Chondrocyte (in vitro differentiated cells): ENCODE data around the gene SHOX. TPM values are rescaled to one million over a fixed set of nuclear protein-coding genes. Genes with fewer than 3 reads are reported as not detected.
"Not testable (repeated sequence)": the region's sequence is repeated elsewhere in the genome, so short reads cannot be mapped to it uniquely, and the experiment has no call there.

ENCODE experiments used
- DNase-seq: peaks from one replicate; pipeline ENCODE4 v3.0.0; 2021; ENCODE audit warnings: mixed read lengths, low spot score
- H3K27ac Mint-ChIP-seq: one replicate; pipeline ENCODE4 v1.8.0; 2021; ENCODE audit warnings: mild to moderate bottlenecking, moderate library complexity, mixed read lengths; ENCODE audit not compliant: unreplicated experiment
- H3K27me3 Mint-ChIP-seq: 2 replicates; pipeline ENCODE4 v1.8.0; 2021; ENCODE audit warnings: low read depth, mixed read lengths
- H3K36me3 Mint-ChIP-seq: 2 replicates; pipeline ENCODE4 v1.8.0; 2021; ENCODE audit warnings: low read depth, mixed read lengths
- H3K4me1 Mint-ChIP-seq: 2 replicates; pipeline ENCODE4 v1.8.0; 2021; ENCODE audit warnings: low read depth, mild to moderate bottlenecking, mixed read lengths
- H3K4me3 Mint-ChIP-seq: one replicate; pipeline ENCODE4 v1.8.0; 2021; ENCODE audit warnings: mild to moderate bottlenecking, moderate library complexity, mixed read lengths; ENCODE audit not compliant: unreplicated experiment
- H3K9me3 Mint-ChIP-seq: 2 replicates; pipeline ENCODE4 v1.8.0; 2021; ENCODE audit warnings: low read depth, mixed read lengths
- total RNA-seq: library from RNA; stranded (reverse); gene quantifications from 3 replicates; pipeline ENCODE4 v1.2.1, GENCODE V29; 2021
- TF ChIP-seq, protein P1 (sequence below): fragments of 200-600 bp; sonication (generic); IDR thresholded peaks from 2 replicates; pipeline ENCODE4 v1.5.0; 2021; ENCODE audit warnings: antibody characterized with exemption, mild to moderate bottlenecking, moderate library complexity

The SHOX gene
- total RNA-seq, 1 donor from 2014 or later = not detected

GRCh38 chrX:614136-614535 is 16.5 kb upstream of the SHOX start:
- Mint-ChIP-seq H3K27me3 (peaks cover 24% of the 10 kb centered on the region), H3K4me1 (no peaks in the 10 kb centered on the region), H3K36me3 (no peaks in the 10 kb centered on the region), H3K27ac (no peak overlapping the region), H3K4me3 (no peak overlapping the region), H3K9me3 (peaks cover 30% of the 10 kb centered on the region)
- TF ChIP-seq, protein P1, sequence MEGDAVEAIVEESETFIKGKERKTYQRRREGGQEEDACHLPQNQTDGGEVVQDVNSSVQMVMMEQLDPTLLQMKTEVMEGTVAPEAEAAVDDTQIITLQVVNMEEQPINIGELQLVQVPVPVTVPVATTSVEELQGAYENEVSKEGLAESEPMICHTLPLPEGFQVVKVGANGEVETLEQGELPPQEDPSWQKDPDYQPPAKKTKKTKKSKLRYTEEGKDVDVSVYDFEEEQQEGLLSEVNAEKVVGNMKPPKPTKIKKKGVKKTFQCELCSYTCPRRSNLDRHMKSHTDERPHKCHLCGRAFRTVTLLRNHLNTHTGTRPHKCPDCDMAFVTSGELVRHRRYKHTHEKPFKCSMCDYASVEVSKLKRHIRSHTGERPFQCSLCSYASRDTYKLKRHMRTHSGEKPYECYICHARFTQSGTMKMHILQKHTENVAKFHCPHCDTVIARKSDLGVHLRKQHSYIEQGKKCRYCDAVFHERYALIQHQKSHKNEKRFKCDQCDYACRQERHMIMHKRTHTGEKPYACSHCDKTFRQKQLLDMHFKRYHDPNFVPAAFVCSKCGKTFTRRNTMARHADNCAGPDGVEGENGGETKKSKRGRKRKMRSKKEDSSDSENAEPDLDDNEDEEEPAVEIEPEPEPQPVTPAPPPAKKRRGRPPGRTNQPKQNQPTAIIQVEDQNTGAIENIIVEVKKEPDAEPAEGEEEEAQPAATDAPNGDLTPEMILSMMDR = no peak
- DNase-seq = no peak

- no peaks in the 10 kb centered on the region for H3K36me3 Mint-ChIP-seq
- TF ChIP-seq, protein P1 = no peak
- H3K27me3 Mint-ChIP-seq = peaks cover 44% of the 10 kb centered on the region
- H3K4me1 Mint-ChIP-seq = no peaks in the 10 kb centered on the region
- H3K4me3 Mint-ChIP-seq = no peak overlapping the region
- DNase-seq = no peak
- no peak overlapping the region for H3K27ac Mint-ChIP-seq
- H3K9me3 Mint-ChIP-seq = peaks cover 6% of the 10 kb centered on the region
Observed at GRCh38 chrX:617401-617800, 13.2 kb upstream of the SHOX start.

GRCh38 chrX:617891-618290 is 12.7 kb upstream of the SHOX start:
- TF ChIP-seq, protein P1 = no peak
- Mint-ChIP-seq H3K4me3 (no peak overlapping the region), H3K9me3 (peaks cover 3% of the 10 kb centered on the region), H3K27me3 (peaks cover 49% of the 10 kb centered on the region), H3K4me1 (no peaks in the 10 kb centered on the region), H3K27ac (no peak overlapping the region), H3K36me3 (no peaks in the 10 kb centered on the region)
- DNase-seq = no peak

GRCh38 chrX:618304-618703 is 12.3 kb upstream of the SHOX start:
- H3K27me3 Mint-ChIP-seq = peaks cover 49% of the 10 kb centered on the region
- H3K4me3 Mint-ChIP-seq, H3K36me3 Mint-ChIP-seq, DNase-seq, H3K9me3 Mint-ChIP-seq, H3K27ac Mint-ChIP-seq, H3K4me1 Mint-ChIP-seq: not testable (repeated sequence)

DNA sequence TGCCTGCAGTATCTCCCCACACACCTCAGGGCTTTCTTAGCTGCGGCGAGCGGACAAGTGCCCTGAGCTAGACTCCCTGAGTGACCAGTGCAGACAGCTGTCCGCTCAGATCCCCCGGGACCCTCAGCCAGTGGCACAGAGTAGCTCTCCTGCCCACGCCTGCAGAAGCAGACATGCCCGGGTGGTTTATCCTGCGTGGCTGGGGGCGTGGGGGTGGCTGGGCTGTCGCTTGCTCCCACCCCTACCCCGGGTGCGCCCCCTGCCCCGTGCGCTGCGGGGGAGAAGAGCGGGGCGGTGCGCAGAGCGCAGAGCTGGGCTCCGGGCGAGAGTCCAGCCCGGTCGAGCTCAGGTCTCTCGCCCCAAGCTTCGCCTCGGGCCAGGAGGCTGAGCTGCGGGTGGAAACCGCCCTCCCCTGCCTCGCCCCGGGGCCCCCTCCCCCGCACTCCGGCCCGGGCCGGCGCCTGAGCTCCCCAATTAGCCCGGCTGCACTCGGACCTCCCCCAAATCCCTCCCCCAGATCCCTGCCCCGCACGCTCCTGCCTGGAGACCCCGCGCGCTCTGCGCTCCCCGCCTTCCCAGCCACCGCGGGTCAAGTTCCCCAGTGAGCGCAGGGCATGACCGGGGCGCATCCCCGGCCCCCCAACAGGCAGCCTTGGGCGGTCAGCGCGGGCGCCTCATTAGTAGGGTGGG is 11.7 kb upstream of the SHOX start:
- no peaks in the 10 kb centered on the region for H3K9me3 Mint-ChIP-seq
- peaks cover 3% of the 10 kb centered on the region for H3K4me1 Mint-ChIP-seq
- TF ChIP-seq, protein P1 = no peak
- H3K4me3 Mint-ChIP-seq = no peak overlapping the region
- H3K27ac Mint-ChIP-seq = no peak overlapping the region
- no peaks in the 10 kb centered on the region for H3K36me3 Mint-ChIP-seq
- DNase-seq = no peak
- H3K27me3 Mint-ChIP-seq = peaks cover 55% of the 10 kb centered on the region

- Mint-ChIP-seq H3K36me3 (no peaks in the 10 kb centered on the region), H3K9me3 (no peaks in the 10 kb centered on the region), H3K27me3 (peaks cover 55% of the 10 kb centered on the region), H3K27ac (no peak overlapping the region), H3K4me3 (no peak overlapping the region), H3K4me1 (peaks cover 3% of the 10 kb centered on the region)
- no peak for DNase-seq
- TF ChIP-seq, protein P1 = no peak
Observed at GRCh38 chrX:619451-619811, 11.2 kb upstream of the SHOX start.
